ENCODE data around the gene DTNB.

DNA sequence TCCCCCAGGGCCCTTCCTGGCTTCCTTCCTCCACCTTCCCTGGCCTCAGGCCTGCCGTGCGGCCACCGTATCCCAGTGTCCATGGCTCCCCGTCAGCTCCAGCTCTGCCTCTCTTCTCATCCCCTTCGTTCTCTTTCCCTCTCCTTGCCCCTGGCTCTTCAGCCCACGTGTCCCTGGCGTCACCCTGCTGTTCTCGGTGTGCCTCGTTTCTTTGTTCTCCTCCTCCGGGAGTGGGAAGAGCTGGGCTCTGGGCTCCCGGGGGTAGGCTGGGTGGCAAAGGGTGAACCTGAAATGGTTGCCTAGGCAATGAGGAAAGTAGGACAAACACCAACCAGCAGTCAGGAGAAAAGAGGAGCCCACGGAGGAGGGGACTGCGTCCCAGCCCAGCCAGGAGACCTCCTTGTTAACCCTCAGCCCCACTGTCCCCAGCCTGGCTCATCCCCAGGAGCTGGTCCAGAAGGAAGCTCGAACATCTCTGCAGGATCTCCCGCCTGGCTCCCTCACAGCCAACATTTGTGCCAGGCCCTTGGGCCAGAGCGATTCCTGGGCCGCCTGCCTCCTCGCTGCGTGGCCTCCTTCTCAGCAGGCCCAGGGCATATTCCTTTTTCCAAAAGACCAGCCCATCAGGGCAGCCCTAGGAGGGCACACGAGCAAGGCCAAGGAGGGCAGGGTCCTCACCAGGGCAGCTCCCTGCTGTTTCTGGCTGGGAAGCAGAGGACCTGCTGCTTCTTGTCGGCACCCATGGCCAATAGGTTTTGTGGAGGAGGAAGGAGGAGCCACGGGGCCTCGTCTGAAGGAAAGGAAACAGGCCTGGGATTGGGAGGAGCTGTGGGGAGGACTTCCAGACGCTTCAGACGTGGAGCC lies 300.7 kb downstream of the DTNB start:
- TF ChIP-seq EP300 (IDR thresholded peaks at IDR 0.05; ENCODE audit: borderline replicate concordance) (no peak), RAD21 (IDR thresholded peaks at IDR 0.05; ENCODE audit: low read depth) (no peak), ZBTB7A (IDR thresholded peaks at IDR 0.05; ENCODE audit: low read depth) (no peak), CREB1 (IDR thresholded peaks at IDR 0.05; ENCODE audit: low read depth) (no peak), TEAD4 (IDR thresholded peaks at IDR 0.05) (no peak), USF1 (IDR thresholded peaks at IDR 0.05) (no peak), YY1 (IDR thresholded peaks at IDR 0.05; ENCODE audit: low read depth) (no peak), TCF12 (IDR thresholded peaks at IDR 0.05; ENCODE audit: low read depth) (no peak), EGR1 (IDR thresholded peaks at IDR 0.05) (no peak), CEBPB (IDR thresholded peaks at IDR 0.05) (no peak)
- TF ChIP-seq, protein P1, sequence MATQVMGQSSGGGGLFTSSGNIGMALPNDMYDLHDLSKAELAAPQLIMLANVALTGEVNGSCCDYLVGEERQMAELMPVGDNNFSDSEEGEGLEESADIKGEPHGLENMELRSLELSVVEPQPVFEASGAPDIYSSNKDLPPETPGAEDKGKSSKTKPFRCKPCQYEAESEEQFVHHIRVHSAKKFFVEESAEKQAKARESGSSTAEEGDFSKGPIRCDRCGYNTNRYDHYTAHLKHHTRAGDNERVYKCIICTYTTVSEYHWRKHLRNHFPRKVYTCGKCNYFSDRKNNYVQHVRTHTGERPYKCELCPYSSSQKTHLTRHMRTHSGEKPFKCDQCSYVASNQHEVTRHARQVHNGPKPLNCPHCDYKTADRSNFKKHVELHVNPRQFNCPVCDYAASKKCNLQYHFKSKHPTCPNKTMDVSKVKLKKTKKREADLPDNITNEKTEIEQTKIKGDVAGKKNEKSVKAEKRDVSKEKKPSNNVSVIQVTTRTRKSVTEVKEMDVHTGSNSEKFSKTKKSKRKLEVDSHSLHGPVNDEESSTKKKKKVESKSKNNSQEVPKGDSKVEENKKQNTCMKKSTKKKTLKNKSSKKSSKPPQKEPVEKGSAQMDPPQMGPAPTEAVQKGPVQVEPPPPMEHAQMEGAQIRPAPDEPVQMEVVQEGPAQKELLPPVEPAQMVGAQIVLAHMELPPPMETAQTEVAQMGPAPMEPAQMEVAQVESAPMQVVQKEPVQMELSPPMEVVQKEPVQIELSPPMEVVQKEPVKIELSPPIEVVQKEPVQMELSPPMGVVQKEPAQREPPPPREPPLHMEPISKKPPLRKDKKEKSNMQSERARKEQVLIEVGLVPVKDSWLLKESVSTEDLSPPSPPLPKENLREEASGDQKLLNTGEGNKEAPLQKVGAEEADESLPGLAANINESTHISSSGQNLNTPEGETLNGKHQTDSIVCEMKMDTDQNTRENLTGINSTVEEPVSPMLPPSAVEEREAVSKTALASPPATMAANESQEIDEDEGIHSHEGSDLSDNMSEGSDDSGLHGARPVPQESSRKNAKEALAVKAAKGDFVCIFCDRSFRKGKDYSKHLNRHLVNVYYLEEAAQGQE (IDR thresholded peaks at IDR 0.05; ENCODE audit: low read depth): no peak
- TF ChIP-seq, protein P2, sequence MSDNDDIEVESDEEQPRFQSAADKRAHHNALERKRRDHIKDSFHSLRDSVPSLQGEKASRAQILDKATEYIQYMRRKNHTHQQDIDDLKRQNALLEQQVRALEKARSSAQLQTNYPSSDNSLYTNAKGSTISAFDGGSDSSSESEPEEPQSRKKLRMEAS (IDR thresholded peaks at IDR 0.05): no peak
